IgD-negative memory B cell (primary cell): ENCODE data around the gene IFT80. TPM values are rescaled to one million over a fixed set of nuclear protein-coding genes. Genes with fewer than 3 reads are reported as not detected.
A peak's percentile ranks its signal among the peaks of the same experiment; 100 is the strongest.

Source experiments
- H3K27ac Mint-ChIP-seq, 3 donors: one replicate each; pipeline ENCODE4 v1.8.0; 2020 to 2022; ENCODE audit warnings: mild to moderate bottlenecking in 3 of 3, mixed read lengths in 3 of 3, moderate library complexity in 1 of 3
- H3K27me3 Mint-ChIP-seq: one replicate; pipeline ENCODE4 v1.8.0; 2021; ENCODE audit warnings: mixed read lengths
- H3K36me3 Mint-ChIP-seq: one replicate; pipeline ENCODE4 v1.8.0; 2020; ENCODE audit warnings: mild to moderate bottlenecking, mixed read lengths
- H3K4me1 Mint-ChIP-seq, 3 donors: one replicate each; pipeline ENCODE4 v1.8.0; 2020 to 2022; ENCODE audit warnings: mixed read lengths in 3 of 3, mild to moderate bottlenecking in 1 of 3
- H3K4me3 Mint-ChIP-seq, 4 donors: one replicate each; pipeline ENCODE4 v1.8.0; 2020 to 2022; ENCODE audit warnings: mild to moderate bottlenecking in 4 of 4, mixed read lengths in 4 of 4, moderate library complexity in 3 of 4
- H3K9me3 Mint-ChIP-seq, 3 donors: one replicate each; pipeline ENCODE4 v1.8.0; 2020 to 2021; ENCODE audit warnings: mixed read lengths in 3 of 3, mild to moderate bottlenecking in 1 of 3
- polyA plus RNA-seq: library from polyadenylated mRNA; unstranded; fragments of 300-500 nt; fragmentation: Illumina TruSeq; gene quantifications from one replicate; pipeline ENCODE4 v1.2.3, GENCODE V29; 2021

Gene IFT80
- polyA plus RNA-seq, 1 donor from 2014 or later, result 3.8 TPM

DNA sequence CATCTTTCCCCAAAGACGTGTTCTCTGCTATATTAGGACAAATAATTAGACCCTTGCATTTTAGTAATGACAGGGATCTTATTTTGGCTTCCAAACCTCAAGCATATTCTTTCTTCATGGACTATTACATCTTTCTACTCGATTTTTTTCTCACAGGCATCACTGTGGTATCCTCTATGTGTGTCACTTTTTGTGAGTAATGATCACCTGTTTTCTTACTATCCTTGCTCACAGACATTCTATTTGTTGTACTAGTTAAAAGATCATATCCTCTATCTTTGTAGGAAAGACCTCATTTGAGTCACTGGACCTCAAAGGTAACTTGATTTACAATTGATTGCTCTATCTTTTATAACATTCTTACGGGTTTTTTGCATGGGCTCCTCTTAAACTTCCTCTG is 167.0 kb downstream of the IFT80 start:
- Mint-ChIP-seq H3K27me3 (peaks cover 15% of the 10 kb centered on the region), H3K36me3 (no peaks in the 10 kb centered on the region), H3K27ac (no peak overlapping the region)

DNA sequence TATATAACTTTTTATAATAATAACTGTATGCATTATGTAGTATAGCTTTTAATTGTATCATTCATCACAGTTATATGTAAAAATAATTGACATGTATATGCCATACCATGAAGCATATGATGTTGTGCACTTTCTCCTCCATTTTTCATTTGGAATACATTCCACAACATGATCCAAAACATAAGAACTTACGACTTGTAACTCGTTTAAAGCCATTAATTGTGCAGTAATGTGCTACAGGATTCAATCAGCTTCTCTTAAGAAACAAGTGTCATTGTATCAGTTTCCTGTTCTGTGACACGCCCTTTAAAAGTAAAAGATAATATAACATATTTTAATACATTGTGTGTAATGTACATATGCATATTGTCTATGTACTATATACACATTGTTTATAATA is 171.6 kb downstream of the IFT80 start:
- Mint-ChIP-seq H3K27ac (no peak overlapping the region), H3K36me3 (no peaks in the 10 kb centered on the region), H3K4me3 (no peak overlapping the region), H3K4me1 (peaks cover 4 to 12% (median 8%) of the 10 kb centered on the region in 3 donors), H3K27me3 (peaks cover 38% of the 10 kb centered on the region), H3K9me3 (peaks cover 0 to 2% (median 0%) of the 10 kb centered on the region in 3 donors)

More for the DNA sequence above, 167.0 kb downstream of the IFT80 start:
- no peaks in the 10 kb centered on the region for H3K4me1 Mint-ChIP-seq
- peaks cover 0 to 3% (median 0%) of the 10 kb centered on the region in 3 donors for H3K9me3 Mint-ChIP-seq
- H3K4me3 Mint-ChIP-seq, result no peak overlapping the region

DNA sequence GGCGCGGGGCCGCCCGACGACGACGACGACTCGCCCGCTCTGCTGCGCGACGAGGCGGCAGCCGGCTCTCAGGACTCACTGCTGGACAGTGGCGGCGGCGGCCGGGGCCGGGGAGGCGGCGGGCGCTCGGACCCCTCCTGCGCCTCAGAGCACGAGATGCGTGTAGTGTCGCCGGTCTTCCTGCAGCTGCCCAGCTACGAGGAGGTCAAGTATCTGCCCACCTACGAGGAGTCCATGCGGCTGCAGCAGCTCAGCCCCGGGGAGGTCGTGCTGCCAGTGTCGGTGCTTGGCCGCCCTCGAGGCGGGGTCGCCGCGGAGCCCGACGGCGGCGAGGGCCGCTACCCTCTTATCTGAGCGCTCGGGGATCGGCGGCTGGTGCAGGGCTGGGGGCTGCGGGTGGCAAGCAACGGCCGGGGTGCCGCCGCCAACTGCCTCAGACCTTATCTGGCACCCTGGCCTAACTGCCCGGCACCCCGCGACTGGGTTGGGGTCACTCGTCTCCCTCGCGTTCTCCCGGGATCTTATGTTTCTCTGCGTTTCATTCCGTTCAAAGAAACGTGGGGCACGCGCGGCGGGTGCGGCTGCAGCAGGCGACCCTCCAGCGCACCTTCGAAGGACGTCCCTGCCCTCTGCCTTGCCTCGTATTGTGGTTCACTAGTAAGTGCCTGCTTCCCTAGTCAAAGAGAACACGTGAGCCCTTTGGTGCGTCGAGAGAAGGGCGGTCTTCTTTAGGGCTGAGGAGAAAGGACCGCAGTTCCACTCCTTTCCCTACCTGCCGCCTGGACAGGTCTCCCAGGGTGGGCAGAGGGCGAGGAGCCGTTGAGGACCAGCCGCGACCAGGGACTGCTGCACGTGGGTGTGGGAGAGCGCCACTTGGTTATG is 172.8 kb downstream of the IFT80 start:
- H3K27ac Mint-ChIP-seq, result peak overlapping the region in 1 of 3 donors; percentile 68
- no peaks in the 10 kb centered on the region for H3K36me3 Mint-ChIP-seq
- H3K4me3 Mint-ChIP-seq, result peak overlapping the region; percentile 72 to 92 (median 85)
- H3K27me3 Mint-ChIP-seq, result peaks cover 35% of the 10 kb centered on the region
- peaks cover 4 to 12% (median 8%) of the 10 kb centered on the region in 3 donors for H3K4me1 Mint-ChIP-seq
- H3K9me3 Mint-ChIP-seq, result no peaks in the 10 kb centered on the region

DNA sequence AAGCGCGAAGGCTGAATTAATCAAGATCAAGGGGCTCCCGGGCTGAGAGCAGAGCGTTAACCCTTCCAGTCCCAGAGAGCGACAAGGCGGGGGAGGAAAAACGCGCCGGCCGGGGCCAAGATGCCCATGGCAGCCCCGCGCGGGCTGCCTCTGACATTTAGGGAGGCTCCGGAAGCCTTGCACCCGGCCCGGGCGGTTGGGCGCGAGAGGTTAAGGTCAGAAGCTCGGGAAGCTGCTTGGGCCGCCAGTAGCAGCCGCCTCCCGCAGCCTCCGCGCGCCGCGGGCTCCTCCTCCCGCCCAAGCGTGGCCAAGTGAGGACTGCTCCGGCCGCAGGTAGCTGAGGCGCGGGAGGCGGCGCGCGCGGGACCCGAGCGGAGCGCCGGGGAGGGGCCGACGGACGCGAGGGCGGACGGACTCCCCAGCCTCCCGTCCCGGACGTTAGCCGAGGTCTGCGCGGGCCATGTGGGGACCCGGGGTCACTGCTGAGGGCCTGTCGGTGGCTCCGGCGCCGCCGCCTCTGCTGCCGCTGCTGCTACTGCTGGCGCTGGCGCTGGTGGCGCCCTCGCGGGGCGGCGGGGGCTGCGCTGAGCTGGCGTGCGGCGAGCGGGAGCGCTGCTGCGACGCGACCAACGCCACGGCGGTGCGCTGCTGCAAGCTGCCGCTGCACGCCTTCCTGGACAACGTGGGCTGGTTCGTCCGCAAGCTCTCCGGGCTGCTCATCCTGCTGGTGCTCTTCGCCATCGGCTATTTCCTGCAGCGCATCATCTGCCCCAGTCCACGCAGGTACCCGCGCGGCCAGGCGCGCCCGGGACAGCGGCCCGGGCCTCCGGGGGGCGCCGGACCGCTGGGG is 173.6 kb downstream of the IFT80 start, which contains the start of gene C3orf80:
Gene C3orf80 (plus strand): TSS at position 247 of the 850 bp plus-strand sequence. CDS start 214 bp downstream, at position 461.
- Mint-ChIP-seq H3K9me3 (no peaks in the 10 kb centered on the region), H3K4me1 (peaks cover 4 to 12% (median 8%) of the 10 kb centered on the region in 3 donors), H3K27me3 (peaks cover 35% of the 10 kb centered on the region), H3K36me3 (no peaks in the 10 kb centered on the region), H3K27ac (peak within 1 kb of the TSS in 1 of 3 donors; percentile 68), H3K4me3 (peak within 1 kb of the TSS; percentile 73 to 93 (median 79))

DNA sequence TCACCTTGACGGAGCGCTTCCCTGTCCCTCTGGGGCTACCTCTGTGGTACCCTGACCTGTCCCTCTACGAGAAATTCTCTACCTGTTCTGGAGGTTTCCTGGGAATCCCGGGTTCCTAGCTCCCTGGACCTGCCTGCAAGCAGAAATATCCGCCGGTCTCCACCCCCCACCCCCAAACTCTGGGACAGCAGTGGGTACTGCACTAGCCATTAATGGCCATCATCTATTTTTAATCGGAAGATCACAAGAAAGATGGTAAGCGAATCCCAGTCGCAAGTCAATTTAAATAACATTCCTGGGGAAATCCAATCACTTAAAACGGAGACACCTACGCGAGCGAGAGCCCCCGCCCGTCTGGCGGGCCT is 174.2 kb downstream of the IFT80 start:
- peaks cover 4 to 12% (median 8%) of the 10 kb centered on the region in 3 donors for H3K4me1 Mint-ChIP-seq

DNA sequence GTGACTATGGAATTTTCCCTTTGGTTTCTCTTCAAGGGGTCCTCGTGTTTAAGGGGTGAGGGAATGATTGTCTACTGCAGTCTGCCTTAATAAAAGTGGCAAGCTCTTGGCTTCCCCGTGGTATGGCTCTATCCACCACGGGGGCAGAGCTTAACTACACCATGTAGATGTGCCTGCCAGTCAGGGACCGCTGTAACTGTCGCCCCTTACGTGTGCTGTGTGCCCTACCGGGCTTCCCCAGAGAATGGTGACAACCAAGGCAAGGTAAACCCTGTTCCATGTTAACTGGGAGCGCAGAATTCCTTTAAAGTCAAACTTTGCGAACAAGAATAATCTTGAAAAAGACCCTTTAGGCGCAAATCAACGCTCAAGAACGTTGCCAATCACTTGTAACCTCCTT is 174.8 kb downstream of the IFT80 start:
- Mint-ChIP-seq H3K27ac (no peak overlapping the region), H3K9me3 (no peaks in the 10 kb centered on the region), H3K36me3 (no peaks in the 10 kb centered on the region), H3K27me3 (peaks cover 34% of the 10 kb centered on the region), H3K4me3 (peak overlapping the region; percentile 28 to 84 (median 74)), H3K4me1 (peaks cover 4 to 12% (median 8%) of the 10 kb centered on the region in 3 donors)

More for the DNA sequence above, 174.2 kb downstream of the IFT80 start:
- peak overlapping the region; percentile 73 to 93 (median 79) for H3K4me3 Mint-ChIP-seq
- no peaks in the 10 kb centered on the region for H3K36me3 Mint-ChIP-seq
- peaks cover 35% of the 10 kb centered on the region for H3K27me3 Mint-ChIP-seq
- H3K27ac Mint-ChIP-seq, result no peak overlapping the region
- no peaks in the 10 kb centered on the region for H3K9me3 Mint-ChIP-seq

DNA sequence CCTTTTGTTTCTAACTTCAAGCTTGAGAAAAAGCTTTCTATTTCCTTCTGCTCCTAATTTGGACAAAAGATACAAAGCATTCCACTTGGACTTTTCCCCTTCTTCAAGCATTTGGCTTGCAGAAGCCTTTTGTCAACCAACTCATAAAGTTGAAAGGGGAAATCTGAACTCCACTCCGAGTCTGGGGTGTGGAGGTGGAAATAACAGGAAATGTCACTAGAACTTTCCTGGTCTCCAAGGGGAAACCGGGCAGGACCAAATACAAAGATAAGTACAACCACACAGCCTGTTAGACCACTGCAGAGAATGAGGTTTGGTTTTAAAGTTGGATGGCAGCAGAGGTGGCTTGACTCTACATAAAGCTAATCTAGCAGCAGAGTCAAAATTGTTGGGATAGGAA is 178.0 kb downstream of the IFT80 start:
- Mint-ChIP-seq H3K9me3 (no peaks in the 10 kb centered on the region), H3K27ac (no peak overlapping the region), H3K27me3 (peaks cover 29% of the 10 kb centered on the region), H3K36me3 (no peaks in the 10 kb centered on the region), H3K4me1 (peaks cover 4 to 6% (median 5%) of the 10 kb centered on the region in 3 donors), H3K4me3 (no peak overlapping the region)

DNA sequence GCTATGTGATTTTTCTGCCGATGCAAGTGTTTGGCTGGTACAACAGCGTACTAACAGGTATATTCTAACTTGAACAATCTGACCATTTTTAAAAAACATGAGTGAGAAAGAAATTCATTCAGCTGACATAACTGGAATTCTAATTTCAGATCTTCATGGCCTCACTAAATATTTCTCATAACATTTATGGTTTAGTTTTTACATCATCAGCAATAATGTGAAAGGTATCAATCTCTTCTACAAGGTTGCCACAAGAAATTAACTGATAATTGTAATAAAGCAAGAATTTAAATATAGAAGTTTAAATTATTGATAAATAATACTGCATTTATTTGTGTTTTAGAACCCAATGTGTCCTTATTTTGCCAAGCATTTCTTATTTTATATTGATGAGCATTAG is 179.0 kb downstream of the IFT80 start:
- H3K4me1 Mint-ChIP-seq, result peaks cover 4 to 6% (median 5%) of the 10 kb centered on the region in 3 donors
- H3K9me3 Mint-ChIP-seq, result no peaks in the 10 kb centered on the region
- H3K27me3 Mint-ChIP-seq, result peaks cover 29% of the 10 kb centered on the region
- no peak overlapping the region for H3K27ac Mint-ChIP-seq
- H3K36me3 Mint-ChIP-seq, result no peaks in the 10 kb centered on the region
- H3K4me3 Mint-ChIP-seq, result no peak overlapping the region

DNA sequence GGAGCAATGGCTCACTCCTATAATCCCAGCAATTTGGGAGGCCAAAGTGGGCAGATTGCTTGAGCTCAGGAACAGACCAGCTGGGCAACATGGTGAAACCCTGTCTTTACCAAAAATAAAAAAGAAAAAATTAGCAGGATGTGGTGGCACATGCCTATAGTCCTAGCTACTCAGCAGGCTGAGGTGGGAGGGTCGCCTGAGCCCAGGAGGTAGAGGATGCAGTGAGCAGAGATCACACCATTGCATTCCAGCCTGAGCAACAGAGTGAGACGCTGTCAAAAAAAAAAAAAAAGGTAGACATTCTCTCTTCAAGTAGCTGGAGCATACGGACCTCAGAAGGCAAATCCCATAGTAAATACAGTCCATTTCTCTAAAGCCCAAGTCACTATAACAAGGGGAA is 180.9 kb downstream of the IFT80 start:
- no peaks in the 10 kb centered on the region for H3K36me3 Mint-ChIP-seq
- no peak overlapping the region for H3K27ac Mint-ChIP-seq
- H3K27me3 Mint-ChIP-seq, result peaks cover 17% of the 10 kb centered on the region
- no peaks in the 10 kb centered on the region for H3K4me1 Mint-ChIP-seq
- H3K4me3 Mint-ChIP-seq, result no peak overlapping the region
- H3K9me3 Mint-ChIP-seq, result no peaks in the 10 kb centered on the region

DNA sequence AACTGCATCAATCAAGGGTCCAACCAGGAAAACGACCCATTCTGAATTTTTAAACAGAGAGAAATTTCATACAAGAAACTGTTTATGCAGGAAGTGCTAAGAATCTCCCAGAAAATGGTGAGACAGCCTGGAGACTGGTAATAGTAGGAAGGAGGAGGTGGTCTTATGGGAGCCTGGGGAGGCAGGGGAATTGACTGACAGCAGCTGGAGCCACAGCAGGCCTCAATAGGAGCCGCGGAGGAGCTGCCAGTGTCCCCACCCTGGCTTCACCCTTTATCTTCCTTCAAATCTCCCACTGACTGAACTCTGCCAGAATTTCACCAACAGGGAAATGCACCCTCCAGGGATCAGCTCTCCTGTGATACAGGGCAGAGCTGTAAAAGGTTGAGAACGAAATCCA is 181.3 kb downstream of the IFT80 start:
- peaks cover 14% of the 10 kb centered on the region for H3K27me3 Mint-ChIP-seq
- no peaks in the 10 kb centered on the region for H3K36me3 Mint-ChIP-seq
- H3K27ac Mint-ChIP-seq, result no peak overlapping the region
- no peaks in the 10 kb centered on the region for H3K9me3 Mint-ChIP-seq
- no peak overlapping the region for H3K4me3 Mint-ChIP-seq
- H3K4me1 Mint-ChIP-seq, result no peaks in the 10 kb centered on the region

DNA sequence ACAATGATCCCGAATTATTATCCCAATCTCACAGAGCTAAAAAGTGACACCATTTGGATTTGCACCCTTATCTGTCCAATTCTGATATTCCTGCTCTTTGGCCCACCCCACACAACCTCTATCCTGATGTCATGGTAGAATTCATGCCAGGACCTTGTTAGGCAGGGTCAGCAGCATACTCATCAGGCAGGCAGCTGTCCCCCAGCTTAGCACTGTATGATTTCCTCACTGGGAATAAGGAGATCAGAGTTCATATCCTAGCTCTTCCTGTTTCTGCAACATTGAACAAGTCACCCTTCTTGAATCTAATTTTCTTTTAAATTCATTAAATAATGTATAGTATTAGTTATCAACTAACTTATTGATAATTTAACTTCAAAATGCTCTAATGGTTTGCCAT is 185.8 kb downstream of the IFT80 start:
- Mint-ChIP-seq H3K27me3 (peaks cover 6% of the 10 kb centered on the region), H3K4me3 (no peak overlapping the region), H3K9me3 (no peaks in the 10 kb centered on the region), H3K27ac (no peak overlapping the region), H3K4me1 (no peaks in the 10 kb centered on the region), H3K36me3 (no peaks in the 10 kb centered on the region)

DNA sequence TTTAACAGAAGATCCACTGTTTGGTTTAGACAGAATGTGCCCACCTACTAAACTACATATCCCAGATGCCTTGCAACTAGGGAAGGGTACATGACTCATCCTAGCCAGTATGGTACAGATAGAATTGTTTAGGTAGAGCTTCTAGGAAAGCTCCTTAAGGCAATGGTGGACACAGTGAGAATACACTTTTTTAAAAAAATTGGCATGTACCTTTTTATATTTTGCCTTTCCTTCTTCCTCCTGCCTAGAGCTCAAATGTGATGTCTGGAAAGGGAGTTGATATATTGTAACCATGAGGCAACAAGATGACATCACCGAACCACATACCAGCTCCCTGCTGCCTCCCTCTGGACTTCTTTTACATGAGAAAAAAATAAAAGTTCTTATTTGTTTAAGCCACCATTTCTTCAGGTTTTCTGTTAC is 188.2 kb downstream of the IFT80 start:
- no peak overlapping the region for H3K4me3 Mint-ChIP-seq
- no peaks in the 10 kb centered on the region for H3K4me1 Mint-ChIP-seq
- no peaks in the 10 kb centered on the region for H3K36me3 Mint-ChIP-seq
- H3K27ac Mint-ChIP-seq, result no peak overlapping the region
- peaks cover 0 to 2% (median 0%) of the 10 kb centered on the region in 3 donors for H3K9me3 Mint-ChIP-seq
- peaks cover 6% of the 10 kb centered on the region for H3K27me3 Mint-ChIP-seq

DNA sequence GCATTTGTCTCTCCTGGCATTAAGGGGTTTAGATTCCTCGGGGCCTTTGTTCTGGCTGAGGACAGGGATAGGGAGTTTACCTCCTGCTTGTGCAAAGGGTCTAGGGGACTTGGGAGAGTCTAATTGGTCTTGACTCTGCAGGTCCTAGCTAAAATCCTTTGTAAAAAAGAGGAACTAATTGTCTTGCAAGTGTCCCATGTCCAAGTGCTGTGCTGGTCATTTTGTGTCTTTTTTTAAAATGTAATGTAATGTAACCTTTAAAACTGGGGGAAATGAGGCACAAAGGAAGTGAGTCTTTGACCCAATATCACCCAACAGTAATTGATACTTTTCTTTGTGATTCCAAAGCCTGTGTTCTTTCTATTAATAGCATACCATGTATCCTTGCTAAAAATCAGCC is 188.7 kb downstream of the IFT80 start:
- H3K4me1 Mint-ChIP-seq, result no peaks in the 10 kb centered on the region

More for the DNA sequence above, 188.7 kb downstream of the IFT80 start:
- no peaks in the 10 kb centered on the region for H3K36me3 Mint-ChIP-seq
- H3K27ac Mint-ChIP-seq, result no peak overlapping the region
- H3K27me3 Mint-ChIP-seq, result peaks cover 4% of the 10 kb centered on the region
- no peak overlapping the region for H3K4me3 Mint-ChIP-seq
- peaks cover 0 to 2% (median 0%) of the 10 kb centered on the region in 3 donors for H3K9me3 Mint-ChIP-seq
